Fibroblast of lung (primary cell): ENCODE data around the gene ACY1. TPM values are rescaled to one million over a fixed set of nuclear protein-coding genes. Genes with fewer than 3 reads are reported as not detected.
"Not testable (repeated sequence)": the region's sequence is repeated elsewhere in the genome, so short reads cannot be mapped to it uniquely, and the experiment has no call there.

Source experiments
- DNase-seq, 2 donors: peaks; one replicate each; pipeline versions ENCODE4 v3.0.0 to v3.0.0-alpha.2; 2010; ENCODE audit warnings: low read depth in 2 of 2
- H2AFZ ChIP-seq: 2 replicates; pipeline ENCODE4 v1.5.1; 2012; ENCODE audit warnings: low read length, control low read depth, inconsistent platforms
- H3K27ac ChIP-seq: 2 replicates; pipeline ENCODE4 v1.5.1; 2011; ENCODE audit warnings: low read length, control low read depth; ENCODE audit not compliant: insufficient read depth
- H3K27me3 ChIP-seq: 2 replicates; pipeline ENCODE4 v1.5.1; 2011; ENCODE audit warnings: mild to moderate bottlenecking, low read length; ENCODE audit not compliant: control insufficient read depth, insufficient read depth
- H3K36me3 ChIP-seq: 2 replicates; pipeline ENCODE4 v1.5.1; 2011; ENCODE audit warnings: low read length; ENCODE audit not compliant: control insufficient read depth, insufficient read depth
- H3K4me1 ChIP-seq: 2 replicates; pipeline ENCODE4 v1.5.1; 2011; ENCODE audit warnings: low read length; ENCODE audit not compliant: control insufficient read depth, insufficient read depth; ENCODE audit errors: extremely low read depth
- H3K4me2 ChIP-seq: 2 replicates; pipeline ENCODE4 v1.5.1; 2011; ENCODE audit warnings: low read length, control low read depth; ENCODE audit not compliant: insufficient read depth; ENCODE audit errors: extremely low read depth
- H3K4me3 ChIP-seq, 4 experiments: fragments of 200-600 bp in 1 of 4; sonication (generic) in 1 of 4; replicated peaks in 1 of 4; 2 replicates each; pipeline ENCODE4 v1.5.1; 2011 to 2016; ENCODE audit warnings: low read length in 4 of 4, low read depth in 3 of 4, mild to moderate bottlenecking in 3 of 4, control low read depth in 2 of 4, inconsistent platforms in 1 of 4, mixed read lengths in 1 of 4; ENCODE audit not compliant: insufficient read depth in 1 of 4; ENCODE audit errors: control extremely low read depth in 1 of 4
- H3K79me2 ChIP-seq: 2 replicates; pipeline ENCODE4 v1.5.1; 2012; ENCODE audit warnings: mild to moderate bottlenecking, low read length, inconsistent platforms; ENCODE audit not compliant: control insufficient read depth, insufficient read depth
- H3K9ac ChIP-seq: 2 replicates; pipeline ENCODE4 v1.5.1; 2011; ENCODE audit warnings: mild to moderate bottlenecking, low read length, control low read depth; ENCODE audit not compliant: insufficient read depth
- H3K9me3 ChIP-seq: 2 replicates; pipeline ENCODE4 v1.5.1; 2012; ENCODE audit warnings: low read depth, low read length; ENCODE audit not compliant: control insufficient read depth, insufficient read depth
- H4K20me1 ChIP-seq: 2 replicates; pipeline ENCODE4 v1.5.1; 2011; ENCODE audit warnings: low read length; ENCODE audit not compliant: control insufficient read depth, insufficient read depth; ENCODE audit errors: extremely low read depth
- EZH2 ChIP-seq: IDR thresholded peaks from 2 replicates; pipeline ENCODE4 v1.5.1; 2012; ENCODE audit warnings: low read length, control low read depth, mild to moderate bottlenecking; ENCODE audit errors: missing control alignments
- polyA plus RNA-seq, 2 donors: library from polyadenylated mRNA; depleted of rRNA in 1 of 2; stranded (reverse) in 1 of 2; unstranded in 1 of 2; fragments of >200 nt; gene quantifications; 2 replicates each; pipeline ENCODE4 v1.2.1, GENCODE V29; 2011 to 2012; ENCODE audit warnings: missing spikeins in 1 of 2
- total RNA-seq: library from RNA; depleted of rRNA; stranded (reverse); fragments of >200 nt; gene quantifications from 2 replicates; pipeline ENCODE4 v1.2.1, GENCODE V29; 2014
- TF ChIP-seq, protein P1 (sequence below), 2 donors: IDR thresholded peaks in 1 of 2; conservative IDR thresholded peaks in 1 of 2; 1 replicate in 1 of 2; 2 replicates in 1 of 2; pipeline ENCODE4 v1.5.1; 2011 to 2012; ENCODE audit warnings: low read length in 2 of 2, control low read depth in 1 of 2, inconsistent platforms in 1 of 2, low read depth in 1 of 2, mild to moderate bottlenecking in 1 of 2

The ACY1 gene
- total and polyA plus RNA-seq, 2 donors (not counting 1 experiment from before 2014, with no cell fraction given): 21.4 to 40.3 TPM

DNA sequence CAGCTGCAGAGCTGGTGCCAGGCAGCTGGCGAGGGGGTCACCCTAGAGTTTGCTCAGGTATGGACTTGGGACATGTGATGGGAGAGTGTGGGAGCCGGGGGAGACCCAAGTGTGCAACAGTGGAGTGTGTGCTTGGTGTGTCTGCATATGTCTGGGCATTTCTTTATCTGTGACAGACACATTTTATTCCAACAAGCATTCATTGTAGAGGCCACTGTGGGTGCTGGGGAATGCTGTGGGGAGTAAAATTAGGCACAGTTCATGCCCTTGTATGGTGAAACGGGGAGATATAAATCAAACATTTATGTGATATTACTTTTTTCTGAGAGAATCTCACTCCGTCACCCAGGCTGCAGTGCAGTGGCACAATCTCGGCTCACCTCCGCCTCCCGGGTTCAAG lies 4.2 kb downstream of the ACY1 start:
- DNase-seq: no peak
- TF ChIP-seq, protein P1, sequence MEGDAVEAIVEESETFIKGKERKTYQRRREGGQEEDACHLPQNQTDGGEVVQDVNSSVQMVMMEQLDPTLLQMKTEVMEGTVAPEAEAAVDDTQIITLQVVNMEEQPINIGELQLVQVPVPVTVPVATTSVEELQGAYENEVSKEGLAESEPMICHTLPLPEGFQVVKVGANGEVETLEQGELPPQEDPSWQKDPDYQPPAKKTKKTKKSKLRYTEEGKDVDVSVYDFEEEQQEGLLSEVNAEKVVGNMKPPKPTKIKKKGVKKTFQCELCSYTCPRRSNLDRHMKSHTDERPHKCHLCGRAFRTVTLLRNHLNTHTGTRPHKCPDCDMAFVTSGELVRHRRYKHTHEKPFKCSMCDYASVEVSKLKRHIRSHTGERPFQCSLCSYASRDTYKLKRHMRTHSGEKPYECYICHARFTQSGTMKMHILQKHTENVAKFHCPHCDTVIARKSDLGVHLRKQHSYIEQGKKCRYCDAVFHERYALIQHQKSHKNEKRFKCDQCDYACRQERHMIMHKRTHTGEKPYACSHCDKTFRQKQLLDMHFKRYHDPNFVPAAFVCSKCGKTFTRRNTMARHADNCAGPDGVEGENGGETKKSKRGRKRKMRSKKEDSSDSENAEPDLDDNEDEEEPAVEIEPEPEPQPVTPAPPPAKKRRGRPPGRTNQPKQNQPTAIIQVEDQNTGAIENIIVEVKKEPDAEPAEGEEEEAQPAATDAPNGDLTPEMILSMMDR (conservative IDR thresholded peaks at IDR 0.05 in 1 of 2, IDR thresholded peaks at IDR 0.05 in 1 of 2; ENCODE audit: low read depth in 1 of 2, low read length in 2 of 2): no peak
- Histone ChIP-seq H3K4me2 (no peak overlapping the region), H3K4me1 (peaks cover 7% of the 10 kb centered on the region), H3K79me2 (peaks cover 5% of the 10 kb centered on the region), H3K9ac (no peak overlapping the region), H2AFZ (no peak overlapping the region), H3K9me3 (no peaks in the 10 kb centered on the region), H3K36me3 (peaks cover 10% of the 10 kb centered on the region), H3K4me3 (no peak overlapping the region), H4K20me1 (no peaks in the 10 kb centered on the region), H3K27ac (no peak overlapping the region), H3K27me3 (no peaks in the 10 kb centered on the region)

DNA sequence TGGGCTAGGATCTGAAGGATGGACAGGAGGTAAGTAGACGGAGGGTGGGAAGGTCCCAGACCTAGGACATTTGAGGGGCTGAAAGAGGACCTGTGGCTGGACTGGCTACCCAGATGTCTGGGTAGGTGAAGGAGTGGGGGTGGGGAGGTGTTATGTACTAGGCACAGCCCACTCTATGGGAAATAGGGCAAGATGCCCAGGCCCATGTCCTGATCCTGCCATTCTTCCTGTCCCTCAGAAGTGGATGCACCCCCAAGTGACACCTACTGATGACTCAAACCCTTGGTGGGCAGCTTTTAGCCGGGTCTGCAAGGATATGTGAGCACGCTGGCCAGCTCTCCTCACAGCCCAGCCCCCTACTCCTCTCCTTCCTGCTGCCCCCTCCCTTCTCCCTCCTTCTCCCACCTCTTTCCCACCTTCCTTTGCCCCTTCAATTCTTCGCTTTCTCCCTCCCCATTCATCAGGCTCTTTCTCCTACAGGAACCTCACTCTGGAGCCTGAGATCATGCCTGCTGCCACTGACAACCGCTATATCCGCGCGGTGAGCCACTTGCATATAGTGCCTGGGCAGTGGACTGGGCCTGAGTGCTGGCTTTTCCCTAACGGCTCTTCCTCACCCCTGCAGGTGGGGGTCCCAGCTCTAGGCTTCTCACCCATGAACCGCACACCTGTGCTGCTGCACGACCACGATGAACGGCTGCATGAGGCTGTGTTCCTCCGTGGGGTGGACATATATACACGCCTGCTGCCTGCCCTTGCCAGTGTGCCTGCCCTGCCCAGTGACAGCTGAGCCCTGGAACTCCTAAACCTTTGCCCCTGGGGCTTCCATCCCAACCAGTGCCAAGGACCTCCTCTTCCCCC lies 5.2 kb downstream of the ACY1 start:
- H3K9me3 ChIP-seq: no peaks in the 10 kb centered on the region
- no peak overlapping the region for H3K4me2 ChIP-seq
- no peak for DNase-seq
- peaks cover 10% of the 10 kb centered on the region for H3K4me1 ChIP-seq
- no peak overlapping the region for H3K9ac ChIP-seq
- no peaks in the 10 kb centered on the region for H3K27me3 ChIP-seq
- no peak overlapping the region for H2AFZ ChIP-seq
- H3K79me2 ChIP-seq: peaks cover 11% of the 10 kb centered on the region
- TF ChIP-seq, protein P1 (conservative IDR thresholded peaks at IDR 0.05 in 1 of 2, IDR thresholded peaks at IDR 0.05 in 1 of 2; ENCODE audit: low read depth in 1 of 2, low read length in 2 of 2): no peak
- TF ChIP-seq EZH2: no peak
- no peak overlapping the region for H3K4me3 ChIP-seq
- no peak overlapping the region for H3K27ac ChIP-seq
- no peaks in the 10 kb centered on the region for H4K20me1 ChIP-seq
- peaks cover 10% of the 10 kb centered on the region for H3K36me3 ChIP-seq

DNA sequence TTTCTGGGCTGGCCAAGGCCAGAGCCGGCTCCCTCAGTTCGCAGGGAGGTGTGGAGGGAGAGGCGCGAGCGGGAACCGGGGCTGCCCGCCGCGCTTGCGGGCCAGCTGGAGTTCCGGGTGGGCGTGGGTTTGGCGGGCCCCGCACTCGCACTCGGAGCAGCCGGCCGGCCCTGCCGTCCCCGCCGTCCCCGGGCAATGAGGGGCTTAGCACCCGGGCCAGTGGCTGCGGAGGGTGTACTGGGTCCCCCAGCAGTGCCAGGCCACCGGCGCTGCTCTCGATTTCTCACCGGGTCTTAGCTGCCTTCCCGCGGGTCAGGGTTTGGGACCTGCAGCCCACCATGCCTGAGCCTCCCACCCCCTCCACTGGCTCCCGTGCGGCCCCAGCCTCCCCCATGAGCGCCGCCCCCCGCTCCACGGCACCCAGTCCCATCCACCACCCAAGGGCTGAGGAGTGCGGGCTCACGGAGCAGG lies 7.2 kb downstream of the ACY1 start:
- H2AFZ ChIP-seq, DNase-seq, H3K27ac ChIP-seq, H3K4me2 ChIP-seq, H3K9ac ChIP-seq, H3K9me3 ChIP-seq, H3K27me3 ChIP-seq, H4K20me1 ChIP-seq, H3K4me3 ChIP-seq: not testable (repeated sequence)
- peaks cover 16% of the 10 kb centered on the region for H3K4me1 ChIP-seq
- H3K36me3 ChIP-seq: peaks cover 18% of the 10 kb centered on the region
- peaks cover 27% of the 10 kb centered on the region for H3K79me2 ChIP-seq
